WI38 (cell line): ENCODE measurements around the gene DUSP15.
"Not testable (repeated sequence)": the region's sequence is repeated elsewhere in the genome, so short reads cannot be mapped to it uniquely, and the experiment has no call there.

ENCODE experiments used
- H3K4me3 ChIP-seq: 2 replicates; pipeline ENCODE4 v1.5.1; 2011; ENCODE audit warnings: low read depth, mild to moderate bottlenecking, control low read depth, low read length
- TF ChIP-seq, protein P1 (sequence below): IDR thresholded peaks from 2 replicates; pipeline ENCODE4 v1.5.1; 2012; ENCODE audit warnings: low read depth, mild to moderate bottlenecking, control low read depth, low read length

DUSP15 gene

GRCh38 chr20:31819083-31819784, 51.1 kb downstream of the DUSP15 start, which contains the start of gene MYLK2:
Gene MYLK2, plus strand, starts transcription at chr20:31819356. Its CDS starts 225 bp downstream, at chr20:31819581.
- H3K4me3 ChIP-seq = no peak within 1 kb of the TSS
- TF ChIP-seq, protein P1, sequence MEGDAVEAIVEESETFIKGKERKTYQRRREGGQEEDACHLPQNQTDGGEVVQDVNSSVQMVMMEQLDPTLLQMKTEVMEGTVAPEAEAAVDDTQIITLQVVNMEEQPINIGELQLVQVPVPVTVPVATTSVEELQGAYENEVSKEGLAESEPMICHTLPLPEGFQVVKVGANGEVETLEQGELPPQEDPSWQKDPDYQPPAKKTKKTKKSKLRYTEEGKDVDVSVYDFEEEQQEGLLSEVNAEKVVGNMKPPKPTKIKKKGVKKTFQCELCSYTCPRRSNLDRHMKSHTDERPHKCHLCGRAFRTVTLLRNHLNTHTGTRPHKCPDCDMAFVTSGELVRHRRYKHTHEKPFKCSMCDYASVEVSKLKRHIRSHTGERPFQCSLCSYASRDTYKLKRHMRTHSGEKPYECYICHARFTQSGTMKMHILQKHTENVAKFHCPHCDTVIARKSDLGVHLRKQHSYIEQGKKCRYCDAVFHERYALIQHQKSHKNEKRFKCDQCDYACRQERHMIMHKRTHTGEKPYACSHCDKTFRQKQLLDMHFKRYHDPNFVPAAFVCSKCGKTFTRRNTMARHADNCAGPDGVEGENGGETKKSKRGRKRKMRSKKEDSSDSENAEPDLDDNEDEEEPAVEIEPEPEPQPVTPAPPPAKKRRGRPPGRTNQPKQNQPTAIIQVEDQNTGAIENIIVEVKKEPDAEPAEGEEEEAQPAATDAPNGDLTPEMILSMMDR = no peak

- TF ChIP-seq, protein P1 = no peak
- no peak overlapping the region for H3K4me3 ChIP-seq
Measured at GRCh38 chr20:31818376-31818908, 51.9 kb downstream of the DUSP15 start.

DNA sequence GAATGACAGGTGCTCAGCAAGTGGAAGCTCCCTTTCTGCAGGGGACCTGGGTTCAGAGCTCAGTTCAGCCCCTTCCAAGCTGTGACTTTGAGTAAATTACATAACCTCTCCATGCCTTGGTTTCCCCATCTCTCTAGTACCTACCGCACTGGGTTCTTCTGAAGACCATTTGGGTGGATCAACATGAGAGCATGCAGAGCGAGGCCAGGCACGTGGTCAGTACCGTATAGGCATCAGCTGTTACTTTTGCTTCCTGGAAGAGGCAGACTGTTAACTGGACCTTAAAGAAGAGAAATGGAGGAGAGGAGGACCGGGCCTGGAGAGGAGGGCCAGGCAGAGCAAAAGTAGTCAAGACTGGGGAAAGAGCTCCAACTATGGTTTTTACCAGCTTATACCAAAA, 52.9 kb downstream of the DUSP15 start:
- TF ChIP-seq, protein P1 = no peak
- no peak overlapping the region for H3K4me3 ChIP-seq

- no peak overlapping the region for H3K4me3 ChIP-seq
- TF ChIP-seq, protein P1 = no peak
Measured at GRCh38 chr20:31816221-31816620, 54.1 kb downstream of the DUSP15 start.

- H3K4me3 ChIP-seq = no peak overlapping the region
- TF ChIP-seq, protein P1 = no peak
Measured at GRCh38 chr20:31815408-31816188, 54.7 kb downstream of the DUSP15 start.

DNA sequence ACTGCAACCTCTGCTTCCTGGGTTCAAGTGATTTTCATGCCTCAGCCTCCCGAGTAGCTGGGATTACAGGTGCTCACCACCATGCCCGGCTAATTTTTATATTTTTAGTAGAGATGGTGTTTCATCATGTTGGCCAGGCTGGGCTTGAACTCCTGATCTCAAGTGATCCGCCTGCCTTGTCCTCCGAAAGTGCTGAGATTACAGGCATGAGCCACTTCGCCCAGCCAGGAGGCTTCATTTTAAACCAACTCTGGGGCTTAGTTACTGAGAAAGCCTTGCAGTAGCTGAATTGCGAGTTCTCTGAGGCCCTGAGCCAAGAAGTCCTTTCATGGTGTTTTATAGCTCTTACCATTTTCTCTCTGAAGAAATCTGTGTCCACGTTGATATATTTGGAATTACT, 56.2 kb downstream of the DUSP15 start:
- H3K4me3 ChIP-seq = not testable (repeated sequence)

- TF ChIP-seq, protein P1 = no peak
- H3K4me3 ChIP-seq = no peak overlapping the region
Measured at GRCh38 chr20:31813611-31814010, 56.7 kb downstream of the DUSP15 start.
